ENCODE measurements around the gene CLDN22.

The CLDN22 gene

DNA sequence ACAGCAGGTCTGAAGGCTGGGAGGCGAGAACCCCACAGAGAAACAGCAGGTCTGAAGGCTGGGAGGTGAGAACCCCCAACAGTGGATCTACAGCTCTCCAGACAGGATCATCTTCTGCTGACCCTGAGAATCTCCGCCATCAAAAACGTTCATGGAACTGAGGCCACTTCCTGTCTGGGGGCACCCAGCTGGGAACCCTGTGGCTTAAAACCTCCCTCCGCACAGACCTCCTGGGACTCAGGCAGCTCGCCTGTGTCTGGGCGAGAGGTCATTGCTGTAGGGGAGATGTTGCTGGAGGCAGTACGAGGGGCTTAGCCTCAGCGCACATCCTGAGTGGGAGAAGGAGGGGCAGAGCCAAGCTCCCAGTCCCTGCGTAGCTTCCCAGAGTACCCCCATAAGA, 17.3 kb upstream of the CLDN22 start:
- no peak for FAIRE-seq
- TF ChIP-seq SPI1 (IDR thresholded peaks at IDR 0.05; ENCODE audit: low read depth, low read length), result no peak
- no peak for TF ChIP-seq TAF1 (IDR thresholded peaks at IDR 0.05; ENCODE audit: low read depth, low read length)
- no peak for TF ChIP-seq POLR2AphosphoS5 (IDR thresholded peaks at IDR 0.05; ENCODE audit: low read depth, low read length)
- TF ChIP-seq POU2F2 (IDR thresholded peaks at IDR 0.05; ENCODE audit: low read depth, low read length), result no peak
- TF ChIP-seq PAX5 (IDR thresholded peaks at IDR 0.05; ENCODE audit: insufficient read depth, low read length, severe bottlenecking), result no peak
- TF ChIP-seq POLR2A (IDR thresholded peaks at IDR 0.05; ENCODE audit: low read depth, low read length), result no peak
- no peak for DNase-seq (ENCODE audit: insufficient read length, low spot score)

DNA sequence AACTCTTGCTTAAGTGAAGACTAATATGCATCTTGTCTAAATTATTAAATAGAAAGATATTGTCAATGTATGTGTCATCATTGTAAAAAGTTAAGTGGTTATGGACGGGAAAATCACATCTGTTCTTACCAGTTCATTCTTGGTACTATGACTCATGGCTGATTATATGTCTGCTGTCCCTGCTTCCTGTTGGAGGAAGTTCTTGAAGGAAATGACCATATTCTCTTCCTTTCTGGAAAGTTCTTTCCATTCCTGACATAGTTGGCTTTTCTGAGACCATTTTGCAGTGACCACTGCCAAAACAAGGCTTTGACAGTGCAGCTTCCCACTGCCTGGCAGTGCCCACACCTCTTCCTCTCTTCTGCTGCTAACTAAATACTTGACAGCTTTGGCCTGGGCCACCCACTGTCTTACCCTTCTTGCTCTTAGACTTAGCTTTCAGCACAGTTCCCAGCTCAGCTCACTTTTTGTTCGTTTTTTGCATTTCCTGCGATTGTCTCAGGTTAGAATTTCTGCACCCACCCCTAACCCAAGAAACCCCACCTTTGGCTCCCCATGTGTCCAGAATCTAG, 15.4 kb upstream of the CLDN22 start:
- FAIRE-seq (no peak), DNase-seq (ENCODE audit: insufficient read length, low spot score) (no peak)
- no peak for TF ChIP-seq POLR2A (IDR thresholded peaks at IDR 0.05; ENCODE audit: low read depth, low read length)
- TF ChIP-seq SPI1 (IDR thresholded peaks at IDR 0.05; ENCODE audit: low read depth, low read length), result no peak
- TF ChIP-seq POLR2AphosphoS5 (IDR thresholded peaks at IDR 0.05; ENCODE audit: low read depth, low read length), result no peak
- TF ChIP-seq POU2F2 (IDR thresholded peaks at IDR 0.05; ENCODE audit: low read depth, low read length), result no peak
- no peak for TF ChIP-seq TAF1 (IDR thresholded peaks at IDR 0.05; ENCODE audit: low read depth, low read length)
- no peak for TF ChIP-seq PAX5 (IDR thresholded peaks at IDR 0.05; ENCODE audit: insufficient read depth, low read length, severe bottlenecking)

GRCh38 chr4:183333983-183334382, 13.9 kb upstream of the CLDN22 start:
- FAIRE-seq (no peak), DNase-seq (ENCODE audit: insufficient read length, low spot score) (no peak)
- TF ChIP-seq SPI1 (IDR thresholded peaks at IDR 0.05; ENCODE audit: low read depth, low read length), result no peak
- TF ChIP-seq POLR2AphosphoS5 (IDR thresholded peaks at IDR 0.05; ENCODE audit: low read depth, low read length), result no peak
- TF ChIP-seq PAX5 (IDR thresholded peaks at IDR 0.05; ENCODE audit: insufficient read depth, low read length, severe bottlenecking), result no peak
- TF ChIP-seq POU2F2 (IDR thresholded peaks at IDR 0.05; ENCODE audit: low read depth, low read length), result no peak
- no peak for TF ChIP-seq POLR2A (IDR thresholded peaks at IDR 0.05; ENCODE audit: low read depth, low read length)
- TF ChIP-seq TAF1 (IDR thresholded peaks at IDR 0.05; ENCODE audit: low read depth, low read length), result no peak

GRCh38 chr4:183333202-183333601, 13.1 kb upstream of the CLDN22 start:
- no peak for DNase-seq (ENCODE audit: insufficient read length, low spot score)
- TF ChIP-seq POLR2AphosphoS5 (IDR thresholded peaks at IDR 0.05; ENCODE audit: low read depth, low read length) (no peak), POLR2A (IDR thresholded peaks at IDR 0.05; ENCODE audit: low read depth, low read length) (no peak), POU2F2 (IDR thresholded peaks at IDR 0.05; ENCODE audit: low read depth, low read length) (no peak), TAF1 (IDR thresholded peaks at IDR 0.05; ENCODE audit: low read depth, low read length) (no peak), SPI1 (IDR thresholded peaks at IDR 0.05; ENCODE audit: low read depth, low read length) (no peak), PAX5 (IDR thresholded peaks at IDR 0.05; ENCODE audit: insufficient read depth, low read length, severe bottlenecking) (no peak)
- no peak for FAIRE-seq

GRCh38 chr4:183332447-183332846, 12.4 kb upstream of the CLDN22 start:
- TF ChIP-seq POLR2AphosphoS5 (IDR thresholded peaks at IDR 0.05; ENCODE audit: low read depth, low read length) (no peak), PAX5 (IDR thresholded peaks at IDR 0.05; ENCODE audit: insufficient read depth, low read length, severe bottlenecking) (no peak), POU2F2 (IDR thresholded peaks at IDR 0.05; ENCODE audit: low read depth, low read length) (no peak), POLR2A (IDR thresholded peaks at IDR 0.05; ENCODE audit: low read depth, low read length) (no peak), TAF1 (IDR thresholded peaks at IDR 0.05; ENCODE audit: low read depth, low read length) (no peak), SPI1 (IDR thresholded peaks at IDR 0.05; ENCODE audit: low read depth, low read length) (no peak)
- no peak for FAIRE-seq
- DNase-seq (ENCODE audit: insufficient read length, low spot score), result no peak

DNA sequence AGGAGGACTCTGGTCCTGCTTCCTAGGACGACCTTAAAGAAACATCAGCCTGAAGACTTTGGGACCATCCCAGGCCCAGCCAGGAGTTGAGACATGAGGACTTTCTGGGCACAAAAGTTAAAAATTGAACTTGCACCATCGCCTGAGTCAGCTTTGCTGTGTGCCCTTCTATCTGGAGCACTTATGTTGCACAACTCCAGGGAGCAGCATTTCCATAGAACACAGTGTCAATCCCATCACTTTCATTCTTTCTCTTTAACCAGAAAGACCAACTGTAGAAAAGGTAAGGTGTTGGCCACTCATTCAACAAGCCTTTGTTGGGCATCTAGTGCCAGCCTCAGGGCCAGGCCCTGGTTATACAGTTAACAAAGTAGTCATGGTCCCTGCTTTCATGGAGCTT, 10.8 kb upstream of the CLDN22 start:
- DNase-seq (ENCODE audit: insufficient read length, low spot score) (no peak), FAIRE-seq (no peak)
- TF ChIP-seq SPI1 (IDR thresholded peaks at IDR 0.05; ENCODE audit: low read depth, low read length), result no peak
- no peak for TF ChIP-seq TAF1 (IDR thresholded peaks at IDR 0.05; ENCODE audit: low read depth, low read length)
- TF ChIP-seq POLR2AphosphoS5 (IDR thresholded peaks at IDR 0.05; ENCODE audit: low read depth, low read length), result no peak
- no peak for TF ChIP-seq POU2F2 (IDR thresholded peaks at IDR 0.05; ENCODE audit: low read depth, low read length)
- no peak for TF ChIP-seq PAX5 (IDR thresholded peaks at IDR 0.05; ENCODE audit: insufficient read depth, low read length, severe bottlenecking)
- no peak for TF ChIP-seq POLR2A (IDR thresholded peaks at IDR 0.05; ENCODE audit: low read depth, low read length)

DNA sequence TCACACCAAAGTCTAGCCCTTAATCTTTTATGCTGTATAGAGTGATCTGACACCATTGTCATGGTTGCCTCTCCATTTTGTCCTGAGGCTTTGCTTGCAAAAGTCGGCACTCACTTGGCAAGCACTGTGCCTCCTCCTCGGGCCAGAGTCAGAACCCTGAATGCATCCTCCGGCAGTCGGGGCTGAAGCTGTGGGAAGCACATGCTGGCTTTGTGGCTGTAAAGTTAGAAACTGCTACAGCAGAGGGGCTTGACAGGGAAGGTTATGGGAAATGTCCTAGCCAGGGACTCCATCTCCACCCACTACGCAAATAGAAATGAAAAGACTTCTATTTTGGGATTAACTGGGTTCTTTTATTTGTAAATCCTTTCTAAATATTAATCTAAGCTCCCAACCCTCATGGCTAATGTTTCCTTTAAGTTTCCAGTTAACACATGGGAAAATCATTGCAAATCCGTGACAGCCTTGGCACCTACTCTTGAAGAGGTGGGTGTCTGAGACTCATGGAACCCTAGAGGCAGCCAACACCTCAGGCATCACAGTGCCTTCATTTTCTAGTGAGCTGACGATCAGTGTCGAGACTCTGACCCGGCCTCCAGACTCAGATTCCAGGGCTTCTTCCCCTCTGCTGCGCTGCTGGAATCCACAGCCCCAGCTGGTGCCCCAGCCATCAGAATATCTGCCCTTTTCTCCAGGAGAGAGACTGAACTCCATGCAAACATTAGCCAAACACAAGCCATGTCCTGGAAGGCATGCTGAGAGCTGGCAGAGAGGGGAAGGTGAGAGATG, 10.1 kb upstream of the CLDN22 start:
- DNase-seq (ENCODE audit: insufficient read length, low spot score) (no peak), FAIRE-seq (no peak)
- TF ChIP-seq TAF1 (IDR thresholded peaks at IDR 0.05; ENCODE audit: low read depth, low read length) (no peak), POLR2A (IDR thresholded peaks at IDR 0.05; ENCODE audit: low read depth, low read length) (no peak), SPI1 (IDR thresholded peaks at IDR 0.05; ENCODE audit: low read depth, low read length) (no peak), PAX5 (IDR thresholded peaks at IDR 0.05; ENCODE audit: insufficient read depth, low read length, severe bottlenecking) (no peak), POLR2AphosphoS5 (IDR thresholded peaks at IDR 0.05; ENCODE audit: low read depth, low read length) (no peak)

GRCh38 chr4:183329244-183329643, 9.2 kb upstream of the CLDN22 start:
- DNase-seq (ENCODE audit: insufficient read length, low spot score) (no peak), FAIRE-seq (no peak)
- TF ChIP-seq POLR2AphosphoS5 (IDR thresholded peaks at IDR 0.05; ENCODE audit: low read depth, low read length) (no peak), SPI1 (IDR thresholded peaks at IDR 0.05; ENCODE audit: low read depth, low read length) (no peak), TAF1 (IDR thresholded peaks at IDR 0.05; ENCODE audit: low read depth, low read length) (no peak), POU2F2 (IDR thresholded peaks at IDR 0.05; ENCODE audit: low read depth, low read length) (no peak), PAX5 (IDR thresholded peaks at IDR 0.05; ENCODE audit: insufficient read depth, low read length, severe bottlenecking) (no peak), POLR2A (IDR thresholded peaks at IDR 0.05; ENCODE audit: low read depth, low read length) (no peak)

DNA sequence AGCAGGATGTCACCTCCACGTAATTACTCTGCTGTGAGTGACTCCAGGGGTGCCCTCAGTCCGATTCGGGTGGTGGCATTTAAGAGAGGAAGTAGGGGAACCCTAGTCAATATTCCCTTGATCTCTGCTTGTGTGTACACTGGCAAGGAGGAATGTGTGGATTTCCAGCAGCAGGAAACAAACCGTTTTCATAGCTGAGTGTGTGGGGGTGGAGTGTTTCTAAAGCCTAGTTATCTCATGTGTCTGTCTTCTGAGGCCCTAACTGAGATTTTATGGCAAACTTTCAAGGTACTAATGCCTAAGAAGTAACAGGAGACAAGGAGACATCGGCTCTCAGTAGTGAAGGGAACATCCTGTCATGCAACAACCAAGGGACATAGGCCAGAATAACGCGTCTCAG, 8.8 kb upstream of the CLDN22 start:
- FAIRE-seq (no peak), DNase-seq (ENCODE audit: insufficient read length, low spot score) (no peak)
- TF ChIP-seq POU2F2 (IDR thresholded peaks at IDR 0.05; ENCODE audit: low read depth, low read length), result no peak
- TF ChIP-seq POLR2A (IDR thresholded peaks at IDR 0.05; ENCODE audit: low read depth, low read length), result no peak
- no peak for TF ChIP-seq TAF1 (IDR thresholded peaks at IDR 0.05; ENCODE audit: low read depth, low read length)
- no peak for TF ChIP-seq PAX5 (IDR thresholded peaks at IDR 0.05; ENCODE audit: insufficient read depth, low read length, severe bottlenecking)
